ENCODE measurements around the gene USP10.

Gene USP10

DNA sequence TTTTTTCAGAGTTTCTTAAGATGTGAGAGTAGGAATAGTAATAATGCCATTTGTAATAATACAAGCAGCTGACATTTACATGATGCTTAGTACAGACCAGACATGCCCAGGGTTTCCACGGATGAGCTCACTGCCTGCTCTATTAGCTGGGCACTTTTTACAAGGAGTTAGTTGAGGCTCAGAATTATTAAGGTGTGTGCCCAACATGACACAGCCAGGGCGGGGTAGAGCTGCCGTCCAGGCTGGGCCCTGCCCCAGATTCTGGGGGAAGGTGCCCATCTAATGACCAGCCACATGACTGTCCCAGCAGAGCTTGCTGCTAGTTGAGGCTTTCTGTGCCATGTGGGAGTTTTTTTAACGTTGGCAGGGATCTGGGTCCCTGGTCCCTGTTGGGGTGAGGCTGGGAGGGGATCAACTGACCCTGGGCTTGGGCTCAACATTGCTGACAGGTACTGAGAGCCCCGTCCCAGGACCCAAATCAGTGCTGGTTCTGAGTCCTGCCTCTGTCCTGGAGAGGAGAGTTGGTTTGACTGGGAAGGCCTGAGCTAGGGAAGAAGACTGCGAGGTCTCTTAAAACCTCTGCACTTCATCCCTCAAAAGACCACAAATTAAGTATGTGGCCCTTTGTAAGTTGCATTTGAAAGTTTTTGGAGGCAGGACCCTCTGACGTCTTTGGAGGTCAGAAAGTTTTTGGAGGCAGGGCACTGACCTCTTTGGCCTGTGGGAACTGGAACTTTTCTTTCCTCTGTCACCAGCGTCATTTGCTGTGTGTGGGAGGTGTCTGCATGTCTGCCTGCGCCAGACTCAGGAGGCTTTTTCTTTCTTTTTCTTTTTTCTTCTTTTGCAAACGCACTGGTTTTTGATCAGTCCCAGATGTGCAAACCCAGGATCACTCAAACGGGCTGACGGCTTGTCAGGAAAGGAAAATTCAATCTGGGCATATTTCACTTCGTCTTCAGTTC, 122.2 kb downstream of the USP10 start:
- DNase-seq (ENCODE audit: low read depth, low spot score) = no peak

DNA sequence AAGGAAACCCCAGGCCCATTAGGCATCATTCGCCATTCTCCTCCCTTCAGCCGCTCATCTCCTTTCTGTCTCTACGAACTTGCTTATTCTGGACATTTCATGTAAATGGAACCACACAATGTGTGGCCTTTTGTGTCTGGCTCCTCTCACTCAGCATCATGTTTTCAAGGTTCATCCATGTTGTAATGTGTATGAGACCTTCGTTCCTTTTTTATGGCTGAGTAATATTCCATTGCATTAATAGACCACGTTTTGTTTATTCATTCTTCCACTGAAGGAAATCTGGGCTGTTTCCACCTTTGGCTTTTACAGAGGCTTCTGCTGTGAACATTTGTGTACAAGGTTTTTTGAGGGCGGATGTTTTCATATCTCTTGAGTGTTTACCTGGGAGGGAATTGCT, 123.2 kb downstream of the USP10 start:
- DNase-seq (ENCODE audit: low read depth, low spot score) = no peak

DNA sequence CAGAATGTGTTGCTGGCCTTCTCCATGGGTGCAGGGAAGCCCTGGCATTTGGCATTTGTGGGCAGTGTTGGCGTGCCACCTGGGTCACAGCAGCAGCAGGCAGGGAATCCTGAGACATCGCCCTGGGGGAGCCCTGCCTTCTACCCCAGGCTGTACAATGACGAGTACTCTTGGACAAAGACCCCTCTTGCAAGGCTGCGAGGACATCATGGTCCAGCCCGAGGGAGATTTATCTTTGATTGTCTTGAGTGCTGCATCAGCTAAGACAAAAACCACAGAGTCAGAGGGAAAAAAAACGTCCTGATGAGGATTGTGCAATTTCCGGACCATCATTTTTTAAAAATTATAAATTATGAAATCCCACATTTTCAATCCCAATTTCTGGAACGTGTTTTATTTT, 123.7 kb downstream of the USP10 start:
- DNase-seq (ENCODE audit: low read depth, low spot score) = no peak

DNA sequence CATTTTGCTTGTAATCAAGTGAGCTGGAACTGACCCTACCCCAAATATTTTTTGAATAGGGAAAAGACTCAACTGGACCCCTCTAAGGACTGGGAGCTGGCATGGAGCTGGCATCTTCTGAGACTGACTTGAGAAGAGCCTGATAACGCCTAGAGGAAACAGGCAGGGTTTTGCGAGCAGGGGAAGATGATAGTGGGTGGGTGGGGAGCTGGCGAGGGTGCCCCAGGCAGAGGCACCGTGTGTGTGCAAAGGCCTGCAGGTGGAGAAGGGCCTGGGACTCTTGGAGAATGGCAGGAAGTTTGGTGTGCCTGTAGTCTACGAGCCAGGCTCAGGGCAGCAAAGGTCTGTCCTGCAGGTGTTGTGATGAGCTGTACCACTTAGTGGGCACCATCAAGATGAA, 124.1 kb downstream of the USP10 start:
- no peak for DNase-seq (ENCODE audit: low read depth, low spot score)

DNA sequence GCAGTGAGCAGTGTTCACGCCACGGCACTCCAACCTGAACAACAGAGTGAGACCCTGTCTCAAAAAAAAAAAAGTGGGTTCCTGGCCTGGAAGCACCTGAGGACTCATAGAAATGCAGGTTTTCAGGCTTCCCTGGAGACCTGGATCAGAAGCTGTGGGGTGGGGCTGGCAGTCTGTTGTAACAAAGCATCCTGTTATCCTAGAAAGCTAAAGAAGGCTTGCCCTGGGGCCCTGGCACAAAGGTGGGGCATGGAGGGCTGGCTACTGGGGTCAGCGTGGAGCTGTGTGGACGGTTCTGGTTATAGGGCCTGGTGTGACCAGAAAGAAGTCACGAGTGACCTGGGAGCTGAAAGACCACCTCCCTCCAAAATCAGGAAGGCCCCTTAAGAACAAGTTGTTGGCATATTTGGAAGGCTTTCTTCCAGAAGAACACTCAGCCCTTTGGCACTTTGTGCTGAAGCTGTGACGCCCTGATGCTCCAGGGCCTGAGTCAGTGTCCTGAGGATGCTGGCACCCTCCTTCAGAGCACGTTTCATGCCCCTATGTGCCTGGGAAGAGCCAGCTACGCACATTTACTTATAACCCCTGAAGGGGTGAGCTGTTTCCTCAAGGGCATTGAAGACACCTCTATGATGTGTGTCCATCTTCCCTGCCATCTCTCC, 126.2 kb downstream of the USP10 start:
- DNase-seq (ENCODE audit: low read depth, low spot score) = no peak

DNA sequence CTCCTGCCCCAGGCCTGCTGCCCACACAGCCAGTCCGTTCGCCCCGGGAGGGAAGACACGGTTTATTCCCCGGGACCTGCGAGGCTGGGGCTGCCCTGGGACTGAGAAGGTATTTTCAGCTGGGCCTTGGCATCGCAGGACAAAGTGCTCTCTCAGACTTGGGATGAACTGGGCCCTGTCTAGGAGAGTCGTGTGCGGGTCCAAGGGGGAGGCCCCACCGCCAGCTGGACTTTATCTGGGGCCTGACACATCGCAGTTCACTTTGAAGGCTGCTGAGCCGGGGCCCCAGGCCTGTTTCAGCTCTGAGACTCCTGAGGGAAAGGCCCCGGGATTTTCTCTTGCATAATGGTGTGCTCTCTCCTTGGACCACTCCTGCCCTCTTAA, 126.8 kb downstream of the USP10 start:
- no peak for DNase-seq (ENCODE audit: low read depth, low spot score)

DNA sequence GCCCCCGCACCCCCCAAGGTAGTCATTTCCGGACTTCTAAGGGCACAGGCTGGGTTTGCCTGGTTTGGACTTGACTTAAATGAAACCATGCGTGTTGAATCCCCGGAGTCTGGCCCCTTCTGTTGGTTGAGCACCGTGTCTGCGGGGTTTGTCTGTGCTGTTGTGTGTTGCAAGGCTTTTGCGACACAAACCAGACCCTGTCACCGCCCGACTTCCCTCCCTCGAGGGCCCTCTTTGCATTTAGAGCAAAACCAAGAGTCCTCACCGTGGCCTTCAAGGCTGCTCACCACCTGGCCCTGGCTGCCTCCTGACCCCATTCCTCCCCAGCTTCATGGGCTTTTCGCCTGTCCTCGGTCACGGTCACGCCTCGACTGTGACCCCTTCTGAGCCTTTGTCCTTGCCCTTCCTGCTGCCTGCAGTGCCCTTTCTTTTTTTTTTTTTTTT, 127.4 kb downstream of the USP10 start:
- no peak for DNase-seq (ENCODE audit: low read depth, low spot score)

DNA sequence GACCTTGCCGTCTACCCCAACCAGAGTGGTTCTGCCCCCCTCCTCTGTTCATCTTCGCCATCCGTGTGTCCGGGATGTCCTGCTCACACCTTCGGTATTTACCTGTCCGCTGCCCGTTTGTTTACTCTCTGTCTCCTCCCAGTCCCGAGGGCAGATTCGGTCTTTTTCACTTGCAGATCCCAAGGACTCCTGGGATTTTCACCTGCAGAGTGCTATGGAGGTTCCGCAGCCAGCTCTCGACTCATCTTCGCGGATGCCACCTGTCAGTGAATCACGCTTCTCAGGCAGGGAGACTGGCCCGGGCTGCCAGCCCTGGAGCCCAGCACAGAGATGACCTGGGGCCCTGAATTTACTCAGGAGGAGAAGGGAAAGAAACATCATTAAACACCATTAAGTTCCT, 128.1 kb downstream of the USP10 start:
- no peak for DNase-seq (ENCODE audit: low read depth, low spot score)

DNA sequence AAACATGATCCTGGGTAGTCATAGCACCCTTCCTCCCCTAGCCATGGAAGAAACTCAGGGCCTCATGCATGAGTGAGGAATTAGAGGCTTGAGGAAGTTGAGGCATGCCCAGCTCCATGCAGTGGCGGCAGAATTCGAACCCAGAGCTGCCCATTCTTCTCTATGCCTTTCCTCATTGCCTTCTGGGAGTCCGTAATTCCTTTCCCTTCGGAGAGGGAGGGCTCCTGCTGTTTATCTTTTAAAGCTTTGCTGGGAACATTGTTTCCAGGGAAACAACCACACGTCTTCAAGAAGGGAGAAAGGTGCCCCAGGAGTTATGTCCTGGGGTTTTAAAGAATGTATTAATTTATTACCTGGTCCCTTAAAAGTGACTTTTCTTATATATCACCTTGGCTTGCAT, 128.5 kb downstream of the USP10 start:
- no peak for DNase-seq (ENCODE audit: low read depth, low spot score)
